Measurements from ENCODE around the gene CCDC86.

CCDC86 gene

DNA sequence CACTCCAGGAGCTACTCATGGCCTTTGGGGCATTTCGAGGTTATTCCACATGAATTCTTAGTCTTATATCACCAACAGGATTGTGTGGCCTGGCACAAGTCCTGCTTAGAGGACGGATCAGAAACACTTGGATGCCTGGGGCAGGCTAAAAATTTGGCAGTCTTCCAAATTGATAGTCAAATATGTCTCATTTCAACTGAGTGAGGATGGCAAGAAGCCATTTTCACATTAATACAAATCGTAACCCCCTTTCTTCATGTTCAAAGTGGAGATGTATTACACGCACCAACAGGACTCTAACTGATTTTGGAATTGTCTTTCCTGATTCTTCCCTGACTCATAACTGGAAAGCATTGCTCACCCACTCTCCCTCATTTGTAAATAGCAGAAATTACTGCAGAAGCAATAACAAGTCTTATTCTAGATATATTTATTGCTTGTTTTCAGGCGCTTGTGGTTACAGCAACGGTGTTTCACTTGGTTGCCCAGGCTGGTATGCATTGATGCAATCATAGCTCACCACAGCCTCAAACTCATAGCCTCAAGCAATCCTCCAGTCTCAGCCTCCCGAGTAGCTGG, 10.3 kb upstream of the CCDC86 start:
- DNase-seq = no peak

- DNase-seq = no peak
These were observed 7.0 kb upstream of the CCDC86 start for GRCh38 chr11:60834742-60835533.

DNA sequence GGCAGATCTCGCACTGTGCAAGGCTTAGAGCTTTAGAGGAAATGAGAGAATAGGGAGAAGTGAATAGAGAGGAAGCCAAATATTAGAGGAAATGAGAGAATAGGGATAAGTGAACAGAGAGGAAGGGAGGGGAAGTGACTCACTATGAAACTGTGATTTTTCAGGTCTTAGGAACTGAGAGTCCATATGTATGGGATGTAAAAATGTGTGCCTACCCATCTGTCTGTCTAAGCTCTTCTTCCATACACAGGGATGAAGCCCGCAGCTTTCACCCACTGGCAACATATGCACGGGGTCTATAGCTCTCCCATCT, 6.4 kb upstream of the CCDC86 start:
- no peak for DNase-seq

DNA sequence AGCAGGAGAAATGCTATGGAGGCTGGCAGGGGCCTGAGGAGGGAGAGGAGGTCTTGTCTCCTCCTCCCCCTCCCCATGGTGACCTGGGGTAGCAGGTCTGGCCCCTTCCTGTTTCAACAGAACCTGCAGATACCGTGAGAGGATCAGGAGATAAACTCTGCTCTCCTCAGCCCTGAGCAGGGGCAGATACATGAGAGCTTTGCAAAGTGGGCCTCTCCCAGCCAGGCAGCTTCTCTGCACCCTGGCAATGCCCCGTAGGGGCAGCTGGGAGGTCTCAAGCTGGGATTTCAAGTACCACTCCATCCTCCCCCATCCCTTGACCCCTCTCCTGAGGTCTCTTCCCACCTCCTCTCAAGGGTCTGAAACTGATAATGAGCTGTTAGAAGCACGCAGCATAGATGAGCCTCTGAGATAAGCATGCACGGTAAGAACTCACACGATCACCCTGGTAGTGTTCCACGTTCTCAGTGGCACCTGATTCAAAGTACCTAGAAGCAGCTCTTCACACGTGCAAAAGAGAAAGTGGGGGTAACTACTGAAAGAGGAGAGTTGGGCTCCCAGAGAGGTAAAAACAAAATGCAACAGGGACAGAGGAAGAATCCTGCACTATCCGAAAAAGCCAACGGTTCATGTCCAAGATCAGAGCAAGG, 4.9 kb upstream of the CCDC86 start:
- DNase-seq = no peak

GRCh38 chr11:60838132-60838531, 3.8 kb upstream of the CCDC86 start:
- DNase-seq = no peak

DNA sequence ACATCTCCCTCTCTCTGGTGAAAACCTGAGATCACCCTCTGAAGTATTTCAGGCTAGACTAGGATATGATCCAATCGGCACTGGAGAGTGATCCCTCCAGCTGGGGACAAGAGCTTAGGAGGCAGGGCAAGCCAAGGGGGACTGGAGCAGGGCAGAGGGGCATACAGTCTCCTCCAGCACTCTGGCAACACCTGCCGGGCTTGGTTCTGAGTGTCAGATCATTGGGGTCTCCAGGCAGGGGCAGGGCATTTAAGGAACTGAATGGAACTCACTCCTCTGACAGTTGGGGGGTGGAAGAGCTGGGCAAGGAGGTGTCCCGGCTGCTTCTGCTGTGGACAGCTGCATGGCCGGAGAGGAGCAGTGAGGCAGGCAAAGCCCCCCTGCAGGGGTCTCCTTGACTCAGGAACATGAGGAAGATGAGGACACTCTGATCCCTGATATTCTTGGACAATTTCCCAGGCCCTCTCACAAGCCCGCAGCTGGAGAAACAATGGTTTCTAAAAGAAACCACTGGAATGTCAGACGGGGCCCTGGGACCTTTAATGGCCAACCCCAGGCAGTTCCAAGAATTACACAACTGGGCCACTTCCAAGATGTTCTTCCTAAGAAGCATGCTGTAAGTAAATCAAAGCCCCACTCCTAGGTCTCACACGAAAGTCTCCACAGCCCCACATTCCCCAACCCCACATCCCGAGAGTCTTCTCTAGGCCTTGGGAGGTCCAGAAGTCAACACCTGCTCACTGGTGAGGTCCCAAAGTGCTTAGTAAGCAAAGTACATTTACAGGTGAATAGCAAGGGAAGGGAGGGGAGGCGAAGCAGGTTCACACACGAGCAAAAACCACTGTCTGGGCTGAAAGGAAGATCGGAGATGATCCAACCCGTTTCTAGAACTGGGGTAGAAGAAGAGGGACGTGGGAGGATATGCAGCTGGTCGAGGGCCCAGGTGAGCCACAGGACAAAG, 1.2 kb upstream of the CCDC86 start:
- DNase-seq = no peak

- peak; percentile 26 for DNase-seq
These were observed 1.0 kb downstream of the CCDC86 start for GRCh38 chr11:60842668-60843600.

GRCh38 chr11:60844045-60844869, 2.3 kb downstream of the CCDC86 start:
- DNase-seq = no peak

GRCh38 chr11:60844870-60845221, 2.9 kb downstream of the CCDC86 start:
- DNase-seq = no peak

- no peak for DNase-seq
These were observed 3.4 kb downstream of the CCDC86 start for GRCh38 chr11:60845338-60845737.

- no peak for DNase-seq
These were observed 5.4 kb downstream of the CCDC86 start for GRCh38 chr11:60847281-60847680.

DNA sequence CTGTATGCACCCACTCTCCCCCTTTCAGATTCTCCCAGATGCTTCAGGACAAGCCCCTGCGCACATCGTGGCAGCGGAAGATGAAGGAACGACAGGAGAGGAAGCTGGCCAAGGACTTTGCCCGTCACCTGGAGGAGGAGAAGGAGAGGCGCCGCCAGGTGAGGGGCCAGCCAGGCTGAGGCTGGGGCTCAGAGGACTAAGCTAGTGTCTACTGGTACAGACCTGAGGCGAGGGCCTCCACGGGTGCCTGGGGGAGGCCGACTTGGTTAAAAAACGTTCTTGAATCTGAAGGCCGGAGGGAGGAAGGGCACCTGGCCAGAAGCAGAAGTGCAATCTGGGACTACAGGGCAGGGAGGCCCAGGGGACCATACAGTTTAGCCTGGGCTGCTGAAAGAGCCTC, 6.0 kb downstream of the CCDC86 start:
- no peak for DNase-seq

GRCh38 chr11:60848714-60849151, 6.8 kb downstream of the CCDC86 start:
- no peak for DNase-seq

DNA sequence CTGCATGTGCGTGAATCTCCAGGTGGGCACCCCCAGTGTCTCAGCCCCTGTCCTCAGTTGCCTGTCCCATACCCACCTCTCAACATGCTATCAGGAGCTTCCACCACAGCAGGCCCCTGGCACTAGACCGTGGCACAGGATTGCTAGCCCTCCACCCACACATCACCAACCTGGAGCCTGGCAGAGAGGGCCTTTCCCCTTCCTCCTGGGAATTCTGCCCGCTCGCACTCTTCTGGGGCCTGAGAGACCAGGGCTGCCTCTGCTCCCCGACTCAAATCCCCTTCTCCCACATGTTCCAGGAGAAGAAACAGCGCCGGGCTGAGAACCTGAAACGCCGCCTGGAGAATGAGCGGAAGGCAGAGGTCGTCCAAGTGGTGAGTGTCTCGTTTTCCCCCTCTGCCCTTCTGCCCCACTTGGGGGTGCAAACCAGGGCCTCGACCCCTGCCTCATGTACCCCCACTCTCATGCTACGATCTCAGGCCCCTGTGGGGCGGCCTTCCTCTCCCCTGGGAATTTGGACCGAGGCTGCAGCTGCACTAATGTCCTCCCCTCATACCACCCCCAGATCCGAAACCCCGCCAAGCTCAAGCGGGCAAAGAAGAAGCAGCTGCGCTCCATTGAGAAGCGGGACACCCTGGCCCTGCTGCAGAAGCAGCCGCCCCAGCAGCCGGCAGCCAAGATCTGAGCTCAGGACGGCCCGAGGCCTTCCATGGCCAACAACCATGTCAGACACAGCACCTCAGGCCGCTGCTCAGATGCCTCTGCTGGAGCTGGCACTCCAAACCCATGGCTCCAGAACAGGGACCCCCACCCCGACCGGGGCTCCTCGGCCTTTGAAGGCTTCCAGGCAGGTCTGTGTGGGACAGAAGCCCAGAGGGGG, 8.0 kb downstream of the CCDC86 start:
- DNase-seq = no peak

DNA sequence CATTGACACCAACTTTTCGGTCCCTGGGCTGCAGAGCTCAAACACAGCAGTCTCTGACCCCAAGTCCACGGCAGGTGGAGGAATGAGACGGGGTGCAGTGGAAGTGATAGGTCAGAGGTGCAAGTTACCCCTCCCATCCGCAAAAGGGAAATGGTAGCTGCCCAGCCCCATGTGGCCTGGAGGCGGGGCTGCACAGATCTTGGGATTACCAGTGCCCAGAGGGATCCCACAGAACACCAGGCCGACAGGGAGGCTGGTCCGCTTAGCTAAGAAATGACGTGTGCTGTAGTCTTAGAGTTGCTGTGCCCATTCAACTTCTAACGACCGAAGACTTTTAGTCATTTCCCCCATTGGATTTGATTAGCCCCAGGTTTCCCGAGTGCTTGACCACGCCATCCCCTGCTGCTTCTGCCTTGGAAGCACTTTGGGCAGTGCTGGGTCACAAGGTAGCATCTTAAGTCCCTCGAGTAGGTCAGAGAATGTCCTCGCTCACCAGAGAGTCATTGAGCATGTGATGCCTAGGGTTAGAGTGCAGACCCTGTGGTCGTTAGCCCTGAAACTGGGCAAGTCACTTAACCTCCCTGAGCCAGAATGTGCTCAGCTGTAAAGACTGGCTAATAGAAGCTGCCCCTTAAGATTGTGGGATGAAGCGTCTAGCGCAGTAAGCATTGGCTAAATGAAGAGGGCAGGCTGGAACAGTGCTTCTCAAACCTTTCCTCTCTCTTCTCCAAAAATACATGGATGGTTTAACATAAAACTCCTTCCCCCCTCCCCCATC, 9.6 kb downstream of the CCDC86 start:
- no peak for DNase-seq

- DNase-seq = no peak
These were observed 10.4 kb downstream of the CCDC86 start for GRCh38 chr11:60852117-60852981.

- no peak for DNase-seq
These were observed 11.4 kb downstream of the CCDC86 start for GRCh38 chr11:60852982-60853950.

All from activated CD4-positive, alpha-beta T cell treated with anti-CD3 and anti-CD28 coated beads for 48 hours (primary cell).